H1 (cell line): ENCODE results near the gene DPPA4. TPM values are rescaled to one million over a fixed set of nuclear protein-coding genes. Genes with fewer than 3 reads are reported as not detected.

Experiments used
- CTCF ChIA-PET: fragments of 300-600 bp; sonication (Branson Sonifier 250); formaldehyde crosslinking; loops from one replicate; lab custom pipeline; 2021; ENCODE audit not compliant: partially characterized antibody; lab: Charles Lee
- POLR2A ChIA-PET: fragments of 300-600 bp; sonication (Branson Sonifier 250); formaldehyde crosslinking; loops from one replicate; lab custom pipeline; 2021; ENCODE audit warnings: inconsistent platforms; ENCODE audit not compliant: partially characterized antibody; lab: Charles Lee
- DNase-seq, 2 experiments: peaks; one replicate each; pipeline versions ENCODE4 v3.0.0 to v3.0.0-alpha.2; 2010 to 2022; ENCODE audit warnings: low spot score in 2 of 2, low read depth in 1 of 2, mixed read lengths in 1 of 2
- FAIRE-seq: peaks from 2 replicates; lab custom pipeline; 2011; peaks lifted over from hg19 to GRCh38; lab: Jason Lieb, UNC
- H2AFZ ChIP-seq: 2 replicates; pipeline ENCODE4 v1.8.1; 2012; ENCODE audit warnings: low read length, inconsistent platforms
- H2AK5ac ChIP-seq: 2 replicates; pipeline ENCODE4 v1.6.1; 2013; ENCODE audit warnings: low read depth, low read length
- H2BK120ac ChIP-seq: replicated peaks from 2 replicates; pipeline ENCODE3; 2013; ENCODE audit warnings: low read depth, low read length, inconsistent platforms
- H2BK12ac ChIP-seq: 2 replicates; pipeline ENCODE4 v1.6.1; 2013; ENCODE audit warnings: low read depth, low read length
- H2BK15ac ChIP-seq: 2 replicates; pipeline ENCODE4 v1.6.1; 2013; ENCODE audit warnings: low read length
- H2BK20ac ChIP-seq: 2 replicates; pipeline ENCODE4 v1.6.1; 2013; ENCODE audit warnings: low read length
- H2BK5ac ChIP-seq: 2 replicates; pipeline ENCODE4 v1.6.1; 2013; ENCODE audit warnings: low read depth, low read length
- H3K14ac ChIP-seq: 2 replicates; pipeline ENCODE4 v1.6.1; 2013; ENCODE audit warnings: inconsistent platforms; ENCODE audit not compliant: insufficient read length
- H3K18ac ChIP-seq: 2 replicates; pipeline ENCODE4 v1.6.1; 2013; ENCODE audit warnings: low read length; ENCODE audit errors: extremely low read depth
- H3K23ac ChIP-seq: 2 replicates; pipeline ENCODE4 v1.6.1; 2013; ENCODE audit warnings: inconsistent platforms; ENCODE audit not compliant: insufficient read length
- H3K23me2 ChIP-seq: 2 replicates; pipeline ENCODE4 v1.6.1; 2013; ENCODE audit warnings: low read depth, low read length
- H3K27ac ChIP-seq: 2 replicates; pipeline ENCODE4 v1.6.1; 2011; ENCODE audit warnings: low read depth, low read length, inconsistent platforms
- H3K27me3 ChIP-seq, 4 experiments: replicated peaks in 1 of 4; 1 replicate in 1 of 4; 2 replicates in 3 of 4; pipeline versions ENCODE4 v1.6.1 to v1.8.1; 2011 to 2013; ENCODE audit warnings: low read length in 3 of 4, mild to moderate bottlenecking in 3 of 4, inconsistent platforms in 2 of 4, mixed read lengths in 2 of 4, moderate library complexity in 1 of 4; ENCODE audit not compliant: control insufficient read depth in 3 of 4, insufficient read depth in 3 of 4; ENCODE audit errors: extremely low read depth in 1 of 4
- H3K36me3 ChIP-seq, 4 experiments: 2 replicates each; pipeline versions ENCODE4 v1.6.1 to v1.8.1; 2011 to 2013; ENCODE audit warnings: mild to moderate bottlenecking in 4 of 4, low read length in 3 of 4, moderate library complexity in 2 of 4, control low read depth in 1 of 4, inconsistent platforms in 1 of 4; ENCODE audit not compliant: insufficient read depth in 4 of 4, control insufficient read depth in 2 of 4
- H3K4ac ChIP-seq: replicated peaks from 2 replicates; pipeline ENCODE3; 2013; ENCODE audit warnings: low read length, low read depth, mixed read lengths, inconsistent platforms; ENCODE audit not compliant: insufficient read length
- H3K4me1 ChIP-seq, 4 experiments: replicated peaks in 1 of 4; 1 replicate in 1 of 4; 2 replicates in 3 of 4; pipeline versions ENCODE4 v1.6.1 to v1.8.1; 2011 to 2013; ENCODE audit warnings: low read length in 3 of 4, inconsistent platforms in 2 of 4, mixed read lengths in 1 of 4; ENCODE audit not compliant: insufficient read depth in 4 of 4, control insufficient read depth in 3 of 4
- H3K4me2 ChIP-seq, 2 experiments: 2 replicates each; pipeline versions ENCODE4 v1.6.1 to v1.8.1; 2011 to 2013; ENCODE audit warnings: low read depth in 2 of 2, low read length in 2 of 2, control low read depth in 1 of 2, inconsistent platforms in 1 of 2, mild to moderate bottlenecking in 1 of 2; ENCODE audit not compliant: insufficient read depth in 1 of 2
- H3K4me3 ChIP-seq, 4 experiments: fragments of 200-600, 300-600 bp in 1 of 4; sonication (generic), shearing (Covaris generic), sonication (Bioruptor Twin) in 1 of 4; 2 replicates each; pipeline versions ENCODE4 v1.5.1 to v1.8.1; 2011 to 2016; ENCODE audit warnings: low read length in 4 of 4, low read depth in 3 of 4, control low read depth in 2 of 4, inconsistent platforms in 2 of 4, mild to moderate bottlenecking in 2 of 4, mixed read lengths in 1 of 4, moderate library complexity in 1 of 4; ENCODE audit not compliant: insufficient read depth in 2 of 4; ENCODE audit errors: extremely low read depth in 1 of 4
- H3K56ac ChIP-seq: replicated peaks from 2 replicates; pipeline ENCODE3; 2013; ENCODE audit warnings: low read depth, mild to moderate bottlenecking, mixed read lengths, low read length, inconsistent platforms; ENCODE audit not compliant: insufficient read length
- H3K79me1 ChIP-seq: 2 replicates; pipeline ENCODE4 v1.6.1; 2013; ENCODE audit warnings: low read depth, low read length, control low read depth
- H3K79me2 ChIP-seq, 2 experiments: 2 replicates each; pipeline versions ENCODE4 v1.6.1 to v1.8.1; 2012 to 2013; ENCODE audit warnings: low read length in 2 of 2, mild to moderate bottlenecking in 2 of 2, inconsistent platforms in 1 of 2; ENCODE audit not compliant: insufficient read depth in 2 of 2, control insufficient read depth in 1 of 2
- H3K9ac ChIP-seq, 4 experiments: replicated peaks in 1 of 4; 1 replicate in 1 of 4; 2 replicates in 3 of 4; pipeline versions ENCODE4 v1.6.1 to v1.8.1; 2011 to 2013; ENCODE audit warnings: low read depth in 3 of 4, low read length in 3 of 4, control low read depth in 2 of 4, mild to moderate bottlenecking in 2 of 4, moderate library complexity in 2 of 4, inconsistent platforms in 1 of 4; ENCODE audit errors: extremely low read depth in 1 of 4
- H3K9me3 ChIP-seq, 2 experiments: 2 replicates each; pipeline versions ENCODE4 v1.6.1 to v1.8.1; 2012 to 2013; ENCODE audit warnings: mild to moderate bottlenecking in 2 of 2, moderate library complexity in 2 of 2, control low read depth in 1 of 2, inconsistent platforms in 1 of 2, low read depth in 1 of 2, low read length in 1 of 2, mixed read lengths in 1 of 2; ENCODE audit not compliant: insufficient read depth in 2 of 2
- H4K20me1 ChIP-seq, 2 experiments: replicated peaks in 1 of 2; 2 replicates each; pipeline versions ENCODE3 to v1.8.1; 2011 to 2013; ENCODE audit warnings: inconsistent platforms in 2 of 2, low read length in 2 of 2, mild to moderate bottlenecking in 1 of 2; ENCODE audit not compliant: insufficient read depth in 2 of 2, control insufficient read depth in 1 of 2
- H4K5ac ChIP-seq: 2 replicates; pipeline ENCODE4 v1.6.1; 2013; ENCODE audit warnings: low read length, low read depth, mixed read lengths, inconsistent platforms; ENCODE audit not compliant: insufficient read length
- H4K8ac ChIP-seq: 2 replicates; pipeline ENCODE4 v1.8.0; 2013; ENCODE audit warnings: mild to moderate bottlenecking, moderate library complexity, low read length, inconsistent platforms; ENCODE audit not compliant: insufficient read depth; ENCODE audit errors: extremely low read depth
- H4K91ac ChIP-seq: replicated peaks from 2 replicates; pipeline ENCODE3; 2013; ENCODE audit warnings: low read length, mixed read lengths, inconsistent platforms; ENCODE audit not compliant: insufficient read length
- RNF2 ChIP-seq: fragments of 200-900, 300-1000 bp; sonication (generic); IDR thresholded peaks from 2 replicates; pipeline ENCODE4 v1.7.1; 2016; ENCODE audit warnings: borderline replicate concordance, low read depth, mild to moderate bottlenecking, antibody characterized with exemption, low read length; ENCODE audit not compliant: poor library complexity, severe bottlenecking; ENCODE audit errors: missing control alignments
- polyA plus RNA-seq, 7 experiments: library from polyadenylated mRNA; depleted of rRNA in 3 of 7; stranded (reverse) in 5 of 7; unstranded in 2 of 7; fragments of >200 nt in 5 of 7; fragments of 200-250 nt in 2 of 7; gene quantifications; 1 replicate in 5 of 7; 2 replicates in 1 of 7; 4 replicates in 1 of 7; pipeline versions ENCODE4 v1.2.1 to v1.2.3, GENCODE V29; 2011 to 2013; ENCODE audit warnings: missing spikeins in 2 of 7, mixed read lengths in 2 of 7
- total RNA-seq: library from RNA; stranded (reverse); fragmentation: NEBNext Ultra II Directional; extraction: Animal tissue kit (Norgen Biotek cat#: 25700); gene quantifications from 2 replicates; pipeline ENCODE4 v1.2.1, GENCODE V29; 2021

DPPA4 gene
- total and polyA plus RNA-seq, 2 of the 8 experiments (the other 6 are each of a cell fraction or from before 2014, with no cell fraction given), result 424 to 772 TPM

- Histone ChIP-seq H3K56ac (no peak overlapping the region), H3K18ac (no peak overlapping the region), H3K79me2 (no peaks in the 10 kb centered on the region), H2BK120ac (no peak overlapping the region), H3K4me3 (no peak overlapping the region), H3K27ac (no peak overlapping the region), H3K4me2 (no peak overlapping the region), H2BK12ac (no peak overlapping the region), H3K79me1 (no peaks in the 10 kb centered on the region), H2AK5ac (no peak overlapping the region), H3K27me3 (peaks cover 0 to 1% (median 0%) of the 10 kb centered on the region in 4 experiments; a peak in 1 of 7 replicates), H3K9ac (no peak overlapping the region), H3K14ac (no peak overlapping the region), H4K8ac (no peak overlapping the region), H3K23me2 (no peaks in the 10 kb centered on the region), H4K91ac (no peak overlapping the region), H3K36me3 (no peaks in the 10 kb centered on the region), H2BK20ac (no peak overlapping the region), H4K5ac (no peak overlapping the region), H2AFZ (no peak overlapping the region), H2BK15ac (no peak overlapping the region), H3K4ac (no peak overlapping the region), H2BK5ac (no peak overlapping the region), H3K9me3 (no peaks in the 10 kb centered on the region), H3K4me1 (no peaks in the 10 kb centered on the region; a peak in 1 of 7 replicates), H4K20me1 (no peaks in the 10 kb centered on the region), H3K23ac (no peak overlapping the region)
- DNase-seq (no peak), FAIRE-seq (no peak)
- ChIA-PET CTCF (interaction anchor here (1.1 to 2.1 kb wide), 4 partner anchors 8 to 85 kb away, joined by 3 to 15 read pairs (median 4); no protein-coding TSS in a partner anchor), POLR2A (interaction anchor here (0.7 to 1.1 kb wide), 4 partner anchors 41 to 50 kb away, joined by 3 to 5 read pairs (median 4); no protein-coding TSS in a partner anchor)
- no peak for TF ChIP-seq RNF2
Observed at GRCh38 chr3:109284071-109284470, 53.3 kb downstream of the DPPA4 start.
